ENCODE measurements around the gene GPR37L1. TPM values are rescaled to one million over a fixed set of nuclear protein-coding genes. Genes with fewer than 3 reads are reported as not detected.

The GPR37L1 gene
- total RNA-seq, 1 donor from 2014 or later = not detected

GRCh38 chr1:202116287-202116686 is 6.4 kb upstream of the GPR37L1 start:
- H3K4me3 Mint-ChIP-seq (ENCODE audit: unreplicated experiment) = no peak overlapping the region
- peaks cover 11% of the 10 kb centered on the region for H3K4me1 Mint-ChIP-seq (ENCODE audit: unreplicated experiment)
- peaks cover 2% of the 10 kb centered on the region for H3K27me3 Mint-ChIP-seq (ENCODE audit: unreplicated experiment)
- DNase-seq (ENCODE audit: extremely low spot score, unreplicated experiment) = no peak
- H3K36me3 Mint-ChIP-seq (ENCODE audit: unreplicated experiment) = no peaks in the 10 kb centered on the region
- H3K27ac Mint-ChIP-seq (ENCODE audit: unreplicated experiment) = no peak overlapping the region
- TF ChIP-seq CTCF (IDR thresholded peaks at IDR 0.05) = no peak
- H3K9me3 Mint-ChIP-seq (ENCODE audit: unreplicated experiment) = no peaks in the 10 kb centered on the region

GRCh38 chr1:202117898-202118371 is 4.8 kb upstream of the GPR37L1 start:
- TF ChIP-seq CTCF (IDR thresholded peaks at IDR 0.05) = no peak
- DNase-seq (ENCODE audit: extremely low spot score, unreplicated experiment) = no peak
- no peaks in the 10 kb centered on the region for H3K9me3 Mint-ChIP-seq (ENCODE audit: unreplicated experiment)
- peaks cover 9% of the 10 kb centered on the region for H3K4me1 Mint-ChIP-seq (ENCODE audit: unreplicated experiment)
- no peaks in the 10 kb centered on the region for H3K36me3 Mint-ChIP-seq (ENCODE audit: unreplicated experiment)
- no peak overlapping the region for H3K4me3 Mint-ChIP-seq (ENCODE audit: unreplicated experiment)
- H3K27ac Mint-ChIP-seq (ENCODE audit: unreplicated experiment) = no peak overlapping the region
- H3K27me3 Mint-ChIP-seq (ENCODE audit: unreplicated experiment) = peaks cover 7% of the 10 kb centered on the region

- Mint-ChIP-seq H3K4me1 (ENCODE audit: unreplicated experiment) (no peaks in the 10 kb centered on the region), H3K4me3 (ENCODE audit: unreplicated experiment) (no peak overlapping the region), H3K27me3 (ENCODE audit: unreplicated experiment) (peaks cover 13% of the 10 kb centered on the region), H3K36me3 (ENCODE audit: unreplicated experiment) (no peaks in the 10 kb centered on the region), H3K9me3 (ENCODE audit: unreplicated experiment) (no peaks in the 10 kb centered on the region), H3K27ac (ENCODE audit: unreplicated experiment) (no peak overlapping the region)
- DNase-seq (ENCODE audit: extremely low spot score, unreplicated experiment) = no peak
- no peak for TF ChIP-seq CTCF (IDR thresholded peaks at IDR 0.05)
These were observed 1.7 kb upstream of the GPR37L1 start for GRCh38 chr1:202121006-202121405.

- Mint-ChIP-seq H3K27ac (ENCODE audit: unreplicated experiment) (no peak overlapping the region), H3K9me3 (ENCODE audit: unreplicated experiment) (no peaks in the 10 kb centered on the region), H3K36me3 (ENCODE audit: unreplicated experiment) (no peaks in the 10 kb centered on the region), H3K27me3 (ENCODE audit: unreplicated experiment) (peaks cover 13% of the 10 kb centered on the region), H3K4me3 (ENCODE audit: unreplicated experiment) (no peak overlapping the region), H3K4me1 (ENCODE audit: unreplicated experiment) (no peaks in the 10 kb centered on the region)
- no peak for DNase-seq (ENCODE audit: extremely low spot score, unreplicated experiment)
- no peak for TF ChIP-seq CTCF (IDR thresholded peaks at IDR 0.05)
These were observed 658 bp downstream of the GPR37L1 start for GRCh38 chr1:202123336-202123813.

GRCh38 chr1:202124142-202124541 is 1.4 kb downstream of the GPR37L1 start:
- H3K27me3 Mint-ChIP-seq (ENCODE audit: unreplicated experiment) = peaks cover 13% of the 10 kb centered on the region
- no peaks in the 10 kb centered on the region for H3K9me3 Mint-ChIP-seq (ENCODE audit: unreplicated experiment)
- DNase-seq (ENCODE audit: extremely low spot score, unreplicated experiment) = no peak
- H3K4me3 Mint-ChIP-seq (ENCODE audit: unreplicated experiment) = no peak overlapping the region
- H3K27ac Mint-ChIP-seq (ENCODE audit: unreplicated experiment) = no peak overlapping the region
- no peak for TF ChIP-seq CTCF (IDR thresholded peaks at IDR 0.05)
- H3K4me1 Mint-ChIP-seq (ENCODE audit: unreplicated experiment) = no peaks in the 10 kb centered on the region
- H3K36me3 Mint-ChIP-seq (ENCODE audit: unreplicated experiment) = no peaks in the 10 kb centered on the region

Measured in osteocyte (in vitro differentiated cells).